ENCODE results near the gene CPZ. TPM values are rescaled to one million over a fixed set of nuclear protein-coding genes. Genes with fewer than 3 reads are reported as not detected.

Gene CPZ
- total and polyA plus RNA-seq, 2 donors (not counting 1 experiment from before 2014, with no cell fraction given): not detected

DNA sequence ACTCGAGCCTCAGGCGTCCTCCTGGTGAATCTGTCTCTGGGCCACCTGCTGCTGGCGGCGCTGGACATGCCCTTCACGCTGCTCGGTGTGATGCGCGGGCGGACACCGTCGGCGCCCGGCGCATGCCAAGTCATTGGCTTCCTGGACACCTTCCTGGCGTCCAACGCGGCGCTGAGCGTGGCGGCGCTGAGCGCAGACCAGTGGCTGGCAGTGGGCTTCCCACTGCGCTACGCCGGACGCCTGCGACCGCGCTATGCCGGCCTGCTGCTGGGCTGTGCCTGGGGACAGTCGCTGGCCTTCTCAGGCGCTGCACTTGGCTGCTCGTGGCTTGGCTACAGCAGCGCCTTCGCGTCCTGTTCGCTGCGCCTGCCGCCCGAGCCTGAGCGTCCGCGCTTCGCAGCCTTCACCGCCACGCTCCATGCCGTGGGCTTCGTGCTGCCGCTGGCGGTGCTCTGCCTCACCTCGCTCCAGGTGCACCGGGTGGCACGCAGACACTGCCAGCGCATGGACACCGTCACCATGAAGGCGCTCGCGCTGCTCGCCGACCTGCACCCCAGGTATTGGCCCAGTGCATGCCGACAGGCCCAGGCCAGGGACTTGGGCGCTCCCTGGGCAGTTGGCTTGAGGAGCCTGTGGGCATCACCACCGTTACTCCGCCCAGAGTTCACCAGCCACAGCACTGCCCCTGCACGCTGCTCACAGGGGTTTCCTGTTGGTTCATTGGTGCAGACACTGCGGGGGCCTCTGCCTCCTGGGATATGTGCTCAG is 11.3 kb upstream of the CPZ start:
- Histone ChIP-seq H3K4me1 (ENCODE audit: control insufficient read depth in 2 of 2, insufficient read depth in 2 of 2, low read length in 2 of 2) (no peaks in the 10 kb centered on the region), H3K36me3 (replicated peaks in 1 of 2; ENCODE audit: control extremely low read depth in 1 of 2, control insufficient read depth in 1 of 2, extremely low read depth in 1 of 2, insufficient read depth in 2 of 2, low read length in 1 of 2) (no peaks in the 10 kb centered on the region), H3K27ac (ENCODE audit: low read length in 2 of 2) (no peak overlapping the region), H3K27me3 (replicated peaks in 1 of 4; ENCODE audit: control extremely low read depth in 1 of 4, control insufficient read depth in 3 of 4, insufficient read depth in 4 of 4, low read length in 3 of 4) (peaks cover 0 to 3% (median 0%) of the 10 kb centered on the region in 4 experiments), H3K4me3 (ENCODE audit: control extremely low read depth in 1 of 5, extremely low read depth in 1 of 5, insufficient read depth in 1 of 5, low read depth in 2 of 5, low read length in 4 of 5) (no peak overlapping the region), H3K4me2 (replicated peaks; ENCODE audit: low read depth, low read length, poor library complexity, severe bottlenecking) (no peak overlapping the region), H4K20me1 (ENCODE audit: control insufficient read depth, insufficient read depth, low read length, poor library complexity, severe bottlenecking) (no peaks in the 10 kb centered on the region), H3K9ac (ENCODE audit: low read length) (no peak overlapping the region), H3K79me2 (ENCODE audit: control insufficient read depth, insufficient read depth, low read length) (no peaks in the 10 kb centered on the region), H3K9me3 (ENCODE audit: control extremely low read depth in 1 of 3, control insufficient read depth in 2 of 3, insufficient read depth in 1 of 3, low read length in 2 of 3) (peaks cover 0 to 18% (median 0%) of the 10 kb centered on the region in 3 donors), H2AFZ (ENCODE audit: insufficient read depth, low read depth, low read length, poor library complexity, severe bottlenecking) (no peak overlapping the region)
- TF ChIP-seq, protein P1, sequence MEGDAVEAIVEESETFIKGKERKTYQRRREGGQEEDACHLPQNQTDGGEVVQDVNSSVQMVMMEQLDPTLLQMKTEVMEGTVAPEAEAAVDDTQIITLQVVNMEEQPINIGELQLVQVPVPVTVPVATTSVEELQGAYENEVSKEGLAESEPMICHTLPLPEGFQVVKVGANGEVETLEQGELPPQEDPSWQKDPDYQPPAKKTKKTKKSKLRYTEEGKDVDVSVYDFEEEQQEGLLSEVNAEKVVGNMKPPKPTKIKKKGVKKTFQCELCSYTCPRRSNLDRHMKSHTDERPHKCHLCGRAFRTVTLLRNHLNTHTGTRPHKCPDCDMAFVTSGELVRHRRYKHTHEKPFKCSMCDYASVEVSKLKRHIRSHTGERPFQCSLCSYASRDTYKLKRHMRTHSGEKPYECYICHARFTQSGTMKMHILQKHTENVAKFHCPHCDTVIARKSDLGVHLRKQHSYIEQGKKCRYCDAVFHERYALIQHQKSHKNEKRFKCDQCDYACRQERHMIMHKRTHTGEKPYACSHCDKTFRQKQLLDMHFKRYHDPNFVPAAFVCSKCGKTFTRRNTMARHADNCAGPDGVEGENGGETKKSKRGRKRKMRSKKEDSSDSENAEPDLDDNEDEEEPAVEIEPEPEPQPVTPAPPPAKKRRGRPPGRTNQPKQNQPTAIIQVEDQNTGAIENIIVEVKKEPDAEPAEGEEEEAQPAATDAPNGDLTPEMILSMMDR (IDR thresholded peaks at IDR 0.05): no peak
- no peak for TF ChIP-seq EZH2 (IDR thresholded peaks at IDR 0.05; ENCODE audit: borderline replicate concordance, insufficient read depth, low read depth, low read length, poor library complexity, severe bottlenecking)
- WGBS (ENCODE audit: insufficient coverage): 68% methylated on average over 66 of the region's 66 CpGs
- POLR2A ChIA-PET: no interaction called here
- no peak for ATAC-seq (ENCODE audit: low read depth)
- no peak overlapping the region for H3K27ac Mint-ChIP-seq
- CTCF ChIA-PET: no interaction called here
- H3K9me3 Mint-ChIP-seq (ENCODE audit: insufficient read depth): no peaks in the 10 kb centered on the region
- H3K4me3 Mint-ChIP-seq: no peak overlapping the region
- intact Hi-C loops (cut with micrococcal nuclease): no loop called here
- H3K27me3 Mint-ChIP-seq: peaks cover 17% of the 10 kb centered on the region
- no peaks in the 10 kb centered on the region for H3K4me1 Mint-ChIP-seq
- no peak for DNase-seq

DNA sequence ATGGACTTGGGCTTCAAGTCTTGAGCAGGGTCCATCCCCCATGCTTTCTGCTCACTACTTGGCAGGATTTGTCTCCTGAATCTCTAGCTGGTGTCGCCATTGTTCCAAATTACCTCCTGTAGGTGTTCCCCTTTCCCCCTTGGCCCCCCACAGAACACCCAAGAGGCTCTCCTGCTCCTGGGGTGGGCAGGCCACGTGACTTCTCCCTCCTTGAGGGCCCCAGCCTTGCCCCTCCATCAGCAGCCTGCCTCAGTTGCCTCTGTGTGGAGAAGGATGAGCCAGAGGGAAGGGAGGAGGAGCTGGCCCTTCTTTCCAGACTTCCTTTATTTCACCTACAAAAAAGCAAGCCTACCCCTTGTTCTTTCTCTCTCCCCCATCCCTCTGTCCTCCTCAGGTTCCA is 10.5 kb upstream of the CPZ start:
- H3K36me3 ChIP-seq (replicated peaks in 1 of 2; ENCODE audit: control extremely low read depth in 1 of 2, control insufficient read depth in 1 of 2, extremely low read depth in 1 of 2, insufficient read depth in 2 of 2, low read length in 1 of 2): no peaks in the 10 kb centered on the region
- ChIA-PET POLR2A (no interaction called here), CTCF (no interaction called here)
- no peak overlapping the region for H3K27ac Mint-ChIP-seq
- peaks cover 0 to 3% (median 0%) of the 10 kb centered on the region in 4 experiments for H3K27me3 ChIP-seq (replicated peaks in 1 of 4; ENCODE audit: control extremely low read depth in 1 of 4, control insufficient read depth in 3 of 4, insufficient read depth in 4 of 4, low read length in 3 of 4)
- TF ChIP-seq, protein P1 (IDR thresholded peaks at IDR 0.05): no peak
- no peak for TF ChIP-seq EZH2 (IDR thresholded peaks at IDR 0.05; ENCODE audit: borderline replicate concordance, insufficient read depth, low read depth, low read length, poor library complexity, severe bottlenecking)
- intact Hi-C loops (cut with micrococcal nuclease): no loop called here
- no peak overlapping the region for H3K4me3 ChIP-seq (ENCODE audit: control extremely low read depth in 1 of 5, extremely low read depth in 1 of 5, insufficient read depth in 1 of 5, low read depth in 2 of 5, low read length in 4 of 5)
- no peaks in the 10 kb centered on the region for H3K4me1 ChIP-seq (ENCODE audit: control insufficient read depth in 2 of 2, insufficient read depth in 2 of 2, low read length in 2 of 2)
- H4K20me1 ChIP-seq (ENCODE audit: control insufficient read depth, insufficient read depth, low read length, poor library complexity, severe bottlenecking): no peaks in the 10 kb centered on the region
- no peak overlapping the region for H3K4me2 ChIP-seq (replicated peaks; ENCODE audit: low read depth, low read length, poor library complexity, severe bottlenecking)
- peaks cover 14% of the 10 kb centered on the region for H3K27me3 Mint-ChIP-seq
- no peak overlapping the region for H3K9ac ChIP-seq (ENCODE audit: low read length)
- no peaks in the 10 kb centered on the region for H3K4me1 Mint-ChIP-seq
- no peak overlapping the region for H2AFZ ChIP-seq (ENCODE audit: insufficient read depth, low read depth, low read length, poor library complexity, severe bottlenecking)
- H3K9me3 Mint-ChIP-seq (ENCODE audit: insufficient read depth): no peaks in the 10 kb centered on the region
- 75% methylated on average over 1 of the region's 2 CpGs for WGBS (ENCODE audit: insufficient coverage)
- no peak overlapping the region for H3K27ac ChIP-seq (ENCODE audit: low read length in 2 of 2)
- peaks cover 0 to 18% (median 0%) of the 10 kb centered on the region in 3 donors for H3K9me3 ChIP-seq (ENCODE audit: control extremely low read depth in 1 of 3, control insufficient read depth in 2 of 3, insufficient read depth in 1 of 3, low read length in 2 of 3)
- DNase-seq (no peak), ATAC-seq (ENCODE audit: low read depth) (no peak)
- no peaks in the 10 kb centered on the region for H3K79me2 ChIP-seq (ENCODE audit: control insufficient read depth, insufficient read depth, low read length)
- no peak overlapping the region for H3K4me3 Mint-ChIP-seq
